Activated T-cell treated with anti-CD3 and anti-CD28 coated beads, Interleukin-2, amount 50 U/mL, for 24 hours (primary cell): Measurements from ENCODE around the gene DCLK2.

ENCODE experiments used
- DNase-seq: peaks from one replicate; pipeline ENCODE4 v3.0.0-alpha.2; 2020
- H3K27ac Mint-ChIP-seq: 2 replicates; pipeline ENCODE4 v1.8.0; 2020; ENCODE audit warnings: mild to moderate bottlenecking, mixed read lengths
- H3K27me3 Mint-ChIP-seq: 2 replicates; pipeline ENCODE4 v1.8.0; 2020; ENCODE audit warnings: mixed read lengths
- H3K36me3 Mint-ChIP-seq: 2 replicates; pipeline ENCODE4 v1.8.0; 2020; ENCODE audit warnings: low read depth, mixed read lengths
- H3K4me1 Mint-ChIP-seq: 2 replicates; pipeline ENCODE4 v1.8.0; 2020; ENCODE audit warnings: low read depth, mixed read lengths
- H3K4me3 Mint-ChIP-seq: 2 replicates; pipeline ENCODE4 v1.8.0; 2020; ENCODE audit warnings: mild to moderate bottlenecking, moderate library complexity, mixed read lengths
- H3K9me3 Mint-ChIP-seq: 2 replicates; pipeline ENCODE4 v1.8.0; 2020; ENCODE audit warnings: mixed read lengths

Gene DCLK2

GRCh38 chr4:150250998-150251651 is 172.9 kb downstream of the DCLK2 start:
- Mint-ChIP-seq H3K36me3 (no peaks in the 10 kb centered on the region), H3K4me1 (no peaks in the 10 kb centered on the region), H3K27ac (no peak overlapping the region), H3K4me3 (no peak overlapping the region), H3K9me3 (no peaks in the 10 kb centered on the region), H3K27me3 (peaks cover 9% of the 10 kb centered on the region)
- no peak for DNase-seq

GRCh38 chr4:150251752-150252190 is 173.5 kb downstream of the DCLK2 start:
- DNase-seq: no peak
- Mint-ChIP-seq H3K4me1 (no peaks in the 10 kb centered on the region), H3K27ac (peak overlapping the region; percentile 40), H3K4me3 (no peak overlapping the region), H3K27me3 (peaks cover 9% of the 10 kb centered on the region), H3K9me3 (no peaks in the 10 kb centered on the region), H3K36me3 (no peaks in the 10 kb centered on the region)

- H3K4me3 Mint-ChIP-seq: no peak overlapping the region
- H3K27me3 Mint-ChIP-seq: peaks cover 6% of the 10 kb centered on the region
- no peak overlapping the region for H3K27ac Mint-ChIP-seq
Measured at GRCh38 chr4:150252306-150252705, 174.1 kb downstream of the DCLK2 start.

GRCh38 chr4:150252741-150253140 is 174.5 kb downstream of the DCLK2 start:
- DNase-seq: no peak

More at GRCh38 chr4:150252306-150252705, 174.1 kb downstream of the DCLK2 start:
- DNase-seq: no peak
- no peaks in the 10 kb centered on the region for H3K4me1 Mint-ChIP-seq
- no peaks in the 10 kb centered on the region for H3K9me3 Mint-ChIP-seq
- H3K36me3 Mint-ChIP-seq: no peaks in the 10 kb centered on the region

GRCh38 chr4:150253416-150253815 is 175.2 kb downstream of the DCLK2 start:
- Mint-ChIP-seq H3K4me1 (no peaks in the 10 kb centered on the region), H3K36me3 (no peaks in the 10 kb centered on the region), H3K9me3 (no peaks in the 10 kb centered on the region), H3K27me3 (no peaks in the 10 kb centered on the region), H3K4me3 (no peak overlapping the region), H3K27ac (no peak overlapping the region)
- DNase-seq: no peak

More at GRCh38 chr4:150252741-150253140, 174.5 kb downstream of the DCLK2 start:
- Mint-ChIP-seq H3K4me3 (no peak overlapping the region), H3K36me3 (no peaks in the 10 kb centered on the region), H3K9me3 (no peaks in the 10 kb centered on the region), H3K4me1 (no peaks in the 10 kb centered on the region), H3K27ac (no peak overlapping the region), H3K27me3 (peaks cover 2% of the 10 kb centered on the region)

GRCh38 chr4:150253965-150254630 is 175.9 kb downstream of the DCLK2 start:
- Mint-ChIP-seq H3K36me3 (no peaks in the 10 kb centered on the region), H3K27ac (no peak overlapping the region), H3K9me3 (no peaks in the 10 kb centered on the region), H3K27me3 (no peaks in the 10 kb centered on the region), H3K4me1 (no peaks in the 10 kb centered on the region), H3K4me3 (no peak overlapping the region)
- no peak for DNase-seq

GRCh38 chr4:150255610-150256224 is 177.5 kb downstream of the DCLK2 start:
- Mint-ChIP-seq H3K4me3 (no peak overlapping the region), H3K9me3 (no peaks in the 10 kb centered on the region), H3K27ac (no peak overlapping the region), H3K27me3 (no peaks in the 10 kb centered on the region), H3K36me3 (no peaks in the 10 kb centered on the region), H3K4me1 (no peaks in the 10 kb centered on the region)
- no peak for DNase-seq

- no peak for DNase-seq
- no peaks in the 10 kb centered on the region for H3K9me3 Mint-ChIP-seq
- H3K27ac Mint-ChIP-seq: no peak overlapping the region
- H3K4me1 Mint-ChIP-seq: no peaks in the 10 kb centered on the region
- H3K36me3 Mint-ChIP-seq: peaks cover under 1% of the 10 kb centered on the region
- no peaks in the 10 kb centered on the region for H3K27me3 Mint-ChIP-seq
- H3K4me3 Mint-ChIP-seq: no peak overlapping the region
Measured at GRCh38 chr4:150256225-150256620, 178.0 kb downstream of the DCLK2 start.

GRCh38 chr4:150256841-150257730 is 178.8 kb downstream of the DCLK2 start:
- Mint-ChIP-seq H3K36me3 (peaks cover 3% of the 10 kb centered on the region), H3K27ac (no peak overlapping the region), H3K27me3 (no peaks in the 10 kb centered on the region), H3K4me1 (no peaks in the 10 kb centered on the region), H3K9me3 (no peaks in the 10 kb centered on the region), H3K4me3 (no peak overlapping the region)
- DNase-seq: no peak

GRCh38 chr4:150258569-150258968 is 180.3 kb downstream of the DCLK2 start:
- H3K9me3 Mint-ChIP-seq: no peaks in the 10 kb centered on the region
- H3K27ac Mint-ChIP-seq: no peak overlapping the region
- no peaks in the 10 kb centered on the region for H3K4me1 Mint-ChIP-seq
- no peak overlapping the region for H3K4me3 Mint-ChIP-seq
- no peak for DNase-seq
- H3K36me3 Mint-ChIP-seq: peaks cover 8% of the 10 kb centered on the region
- H3K27me3 Mint-ChIP-seq: no peaks in the 10 kb centered on the region

GRCh38 chr4:150259861-150260567 is 181.8 kb downstream of the DCLK2 start:
- H3K36me3 Mint-ChIP-seq: peaks cover 22% of the 10 kb centered on the region
- no peak overlapping the region for H3K27ac Mint-ChIP-seq
- no peaks in the 10 kb centered on the region for H3K4me1 Mint-ChIP-seq
- no peaks in the 10 kb centered on the region for H3K9me3 Mint-ChIP-seq
- no peaks in the 10 kb centered on the region for H3K27me3 Mint-ChIP-seq
- no peak overlapping the region for H3K4me3 Mint-ChIP-seq
- DNase-seq: no peak

GRCh38 chr4:150261571-150261970 is 183.3 kb downstream of the DCLK2 start:
- no peak overlapping the region for H3K4me3 Mint-ChIP-seq
- peaks cover 34% of the 10 kb centered on the region for H3K36me3 Mint-ChIP-seq
- H3K9me3 Mint-ChIP-seq: no peaks in the 10 kb centered on the region
- no peak for DNase-seq
- H3K4me1 Mint-ChIP-seq: no peaks in the 10 kb centered on the region
- H3K27ac Mint-ChIP-seq: no peak overlapping the region
- H3K27me3 Mint-ChIP-seq: no peaks in the 10 kb centered on the region

GRCh38 chr4:150262611-150263010 is 184.4 kb downstream of the DCLK2 start:
- peaks cover 43% of the 10 kb centered on the region for H3K36me3 Mint-ChIP-seq
- H3K27ac Mint-ChIP-seq: no peak overlapping the region
- no peak for DNase-seq
- no peak overlapping the region for H3K4me3 Mint-ChIP-seq
- H3K27me3 Mint-ChIP-seq: no peaks in the 10 kb centered on the region
- H3K4me1 Mint-ChIP-seq: no peaks in the 10 kb centered on the region
- no peaks in the 10 kb centered on the region for H3K9me3 Mint-ChIP-seq

- peaks cover 57% of the 10 kb centered on the region for H3K36me3 Mint-ChIP-seq
- no peak for DNase-seq
- peaks cover 10% of the 10 kb centered on the region for H3K4me1 Mint-ChIP-seq
- no peaks in the 10 kb centered on the region for H3K9me3 Mint-ChIP-seq
- no peaks in the 10 kb centered on the region for H3K27me3 Mint-ChIP-seq
- H3K27ac Mint-ChIP-seq: no peak overlapping the region
- H3K4me3 Mint-ChIP-seq: no peak overlapping the region
Measured at GRCh38 chr4:150264595-150265161, 186.4 kb downstream of the DCLK2 start.
